Activated CD4-positive, alpha-beta T cell treated with anti-CD3 and anti-CD28 coated beads, Interleukin-2, amount 50 U/mL, for 4 hours (primary cell): ENCODE measurements around the gene KLF11.

Experiments used
- DNase-seq, 2 experiments: peaks; one replicate each; pipeline ENCODE4 v3.0.0-alpha.2; 2020

Gene KLF11

GRCh38 chr2:10043906-10044601 is 704 bp downstream of the KLF11 start:
- peak; percentile 82 to 85 for DNase-seq

DNA sequence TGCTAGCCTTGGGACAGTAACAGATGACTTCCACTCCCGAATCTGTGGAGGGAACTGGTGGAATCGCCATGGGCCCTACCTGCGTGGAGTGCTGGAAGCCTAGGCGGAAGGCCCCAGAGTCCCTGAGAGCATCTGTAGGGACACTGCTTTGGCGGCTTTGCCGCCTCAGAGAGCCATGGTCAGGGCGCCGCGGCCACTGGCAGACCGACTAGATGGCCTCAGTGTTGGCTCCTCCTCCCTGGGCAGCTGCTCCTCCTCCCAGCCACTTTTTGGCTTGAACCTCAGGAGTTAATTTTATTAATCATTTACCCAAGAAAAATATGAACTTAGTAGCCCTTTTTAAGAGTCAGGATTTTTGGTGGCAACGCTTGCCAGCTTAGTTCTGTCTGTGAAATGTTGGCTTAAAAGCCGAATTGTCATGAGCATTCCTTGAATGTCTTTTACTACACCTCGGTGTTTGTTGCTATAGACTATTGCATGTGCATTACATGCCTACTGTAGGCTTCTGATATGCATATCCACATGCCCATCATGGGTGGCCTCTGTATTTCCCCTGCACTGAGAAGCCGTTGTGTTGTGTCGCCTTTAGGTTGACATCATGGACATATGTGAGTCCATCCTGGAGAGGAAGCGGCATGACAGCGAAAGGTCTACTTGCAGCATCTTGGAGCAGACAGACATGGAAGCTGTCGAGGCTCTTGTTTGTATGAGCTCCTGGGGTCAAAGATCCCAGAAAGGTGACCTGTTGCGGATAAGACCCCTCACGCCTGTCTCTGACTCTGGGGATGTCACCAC is 2.4 kb downstream of the KLF11 start:
- no peak for DNase-seq

DNA sequence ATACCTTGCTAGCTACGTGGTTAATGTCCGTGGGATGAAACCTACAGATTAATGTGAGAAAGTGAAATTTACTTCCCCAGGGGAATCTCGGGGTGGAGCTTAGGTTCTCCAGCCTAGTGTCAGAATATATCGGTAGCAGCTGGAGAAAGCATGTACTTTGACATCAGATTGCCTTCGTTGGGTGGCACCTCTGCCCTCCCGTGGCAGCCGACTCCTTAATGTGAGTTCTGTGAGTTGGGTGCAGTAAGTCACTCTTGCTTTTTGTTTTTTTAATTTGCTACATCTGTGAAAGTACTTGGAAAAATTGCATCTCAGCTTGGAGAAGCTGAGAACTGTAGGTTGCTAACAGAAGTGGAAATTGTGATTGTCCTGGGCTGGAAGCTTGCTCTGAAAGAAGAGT is 3.6 kb downstream of the KLF11 start:
- DNase-seq: no peak

DNA sequence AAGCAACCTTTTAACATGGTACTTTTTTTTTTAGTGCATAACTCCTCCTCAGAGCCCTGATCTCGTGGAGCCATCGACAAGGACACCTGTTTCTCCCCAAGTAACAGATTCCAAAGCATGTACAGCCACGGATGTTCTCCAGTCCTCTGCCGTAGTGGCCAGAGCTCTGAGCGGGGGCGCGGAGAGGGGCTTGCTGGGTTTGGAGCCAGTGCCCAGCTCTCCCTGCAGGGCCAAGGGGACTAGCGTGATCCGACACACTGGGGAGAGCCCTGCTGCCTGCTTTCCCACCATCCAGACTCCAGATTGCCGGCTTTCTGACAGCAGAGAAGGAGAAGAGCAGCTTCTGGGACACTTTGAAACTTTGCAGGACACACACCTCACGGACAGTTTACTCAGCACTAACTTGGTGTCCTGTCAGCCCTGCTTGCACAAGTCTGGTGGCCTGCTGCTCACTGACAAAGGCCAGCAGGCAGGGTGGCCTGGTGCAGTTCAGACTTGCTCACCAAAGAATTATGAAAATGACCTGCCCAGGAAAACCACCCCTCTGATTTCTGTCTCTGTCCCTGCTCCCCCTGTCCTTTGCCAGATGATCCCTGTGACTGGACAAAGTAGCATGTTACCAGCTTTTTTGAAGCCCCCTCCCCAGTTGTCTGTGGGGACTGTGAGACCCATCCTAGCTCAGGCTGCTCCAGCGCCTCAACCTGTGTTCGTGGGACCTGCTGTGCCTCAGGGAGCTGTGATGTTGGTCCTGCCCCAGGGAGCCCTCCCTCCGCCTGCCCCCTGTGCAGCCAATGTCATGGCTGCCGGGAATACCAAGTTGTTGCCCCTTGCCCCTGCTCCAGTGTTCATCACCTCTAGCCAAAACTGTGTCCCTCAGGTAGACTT is 4.5 kb downstream of the KLF11 start:
- DNase-seq: no peak

- DNase-seq: no peak
Observed at GRCh38 chr2:10048501-10049171, 5.3 kb downstream of the KLF11 start.

GRCh38 chr2:10052216-10052615 is 8.9 kb downstream of the KLF11 start:
- DNase-seq: no peak

DNA sequence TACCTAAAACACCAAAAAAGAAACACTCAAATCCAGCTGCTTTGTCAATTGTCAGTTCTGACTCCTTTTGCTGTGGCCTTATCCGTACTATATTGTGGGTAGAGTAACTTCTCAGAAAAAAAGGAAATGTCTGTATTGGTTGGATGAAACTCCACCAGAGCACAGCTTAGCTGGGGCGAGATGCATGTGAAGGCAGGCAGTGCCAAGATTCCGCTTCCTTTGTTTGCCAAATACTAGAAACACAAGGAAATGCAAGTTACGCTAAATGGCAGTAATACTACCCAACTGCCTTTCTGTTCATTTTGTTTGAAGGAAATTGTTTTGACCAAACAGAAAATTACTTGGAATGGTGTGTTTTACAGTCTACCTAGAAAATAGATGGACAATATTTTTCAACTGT is 10.0 kb downstream of the KLF11 start:
- no peak for DNase-seq

- DNase-seq: no peak
Observed at GRCh38 chr2:10054424-10054823, 11.1 kb downstream of the KLF11 start.

- no peak for DNase-seq
Observed at GRCh38 chr2:10054976-10055375, 11.6 kb downstream of the KLF11 start.

GRCh38 chr2:10056439-10056838 is 13.1 kb downstream of the KLF11 start:
- DNase-seq: no peak

GRCh38 chr2:10057231-10058107 is 14.1 kb downstream of the KLF11 start:
- DNase-seq: no peak

DNA sequence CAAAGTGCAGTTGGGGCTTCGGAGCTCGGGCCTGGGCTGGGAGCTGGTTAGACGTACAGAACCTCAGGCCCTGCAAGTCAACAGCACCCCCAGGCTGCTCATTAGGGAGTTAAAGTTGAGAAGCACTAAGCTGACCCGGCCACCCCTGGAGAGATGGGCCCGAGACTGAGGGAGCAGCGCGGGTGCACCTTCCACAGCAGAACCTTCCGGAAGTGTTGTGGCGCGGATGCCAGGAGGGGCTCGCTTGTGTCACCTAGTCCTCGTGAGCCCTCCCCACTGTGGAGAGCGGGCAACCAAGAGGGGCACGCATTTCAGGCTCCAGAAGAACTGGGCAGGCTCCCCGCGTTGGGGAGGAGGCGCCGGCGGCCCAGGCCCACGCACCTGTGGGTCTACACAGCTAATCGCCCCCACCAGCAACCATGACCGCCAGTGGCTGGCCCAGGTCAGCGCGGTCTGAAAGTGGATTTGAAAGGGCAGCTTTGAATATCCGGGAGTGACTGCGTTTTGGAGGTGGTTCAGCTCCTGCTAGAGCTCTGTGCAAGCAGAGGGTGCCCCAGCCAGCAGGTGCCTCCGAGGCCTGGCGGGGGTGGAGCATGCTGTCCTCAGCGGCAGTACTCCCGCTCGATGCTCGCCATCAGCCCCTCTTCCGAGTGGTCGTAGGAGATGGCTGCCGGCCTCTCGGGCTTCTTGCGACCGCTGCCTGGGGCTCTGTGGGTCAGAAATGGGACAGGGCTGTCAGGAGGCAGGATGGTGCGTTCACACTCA is 15.1 kb downstream of the KLF11 start:
- DNase-seq: no peak

DNA sequence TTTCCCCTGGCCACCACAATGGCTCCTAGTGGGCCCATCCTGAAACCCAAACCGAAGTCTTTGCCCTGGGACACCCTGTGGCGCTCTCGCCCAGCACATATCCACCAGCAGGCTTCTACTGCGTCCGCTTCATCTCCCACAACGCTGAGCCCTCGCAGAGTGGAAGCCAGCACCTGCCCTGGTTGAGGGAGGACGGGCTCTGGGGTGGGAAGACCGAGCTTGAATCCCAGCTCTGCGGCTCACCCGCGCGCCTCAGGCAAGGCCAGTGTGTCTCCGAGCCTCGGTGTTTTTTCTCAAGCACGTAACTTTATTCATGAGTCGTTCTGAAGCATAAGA is 15.6 kb downstream of the KLF11 start:
- DNase-seq: no peak

DNA sequence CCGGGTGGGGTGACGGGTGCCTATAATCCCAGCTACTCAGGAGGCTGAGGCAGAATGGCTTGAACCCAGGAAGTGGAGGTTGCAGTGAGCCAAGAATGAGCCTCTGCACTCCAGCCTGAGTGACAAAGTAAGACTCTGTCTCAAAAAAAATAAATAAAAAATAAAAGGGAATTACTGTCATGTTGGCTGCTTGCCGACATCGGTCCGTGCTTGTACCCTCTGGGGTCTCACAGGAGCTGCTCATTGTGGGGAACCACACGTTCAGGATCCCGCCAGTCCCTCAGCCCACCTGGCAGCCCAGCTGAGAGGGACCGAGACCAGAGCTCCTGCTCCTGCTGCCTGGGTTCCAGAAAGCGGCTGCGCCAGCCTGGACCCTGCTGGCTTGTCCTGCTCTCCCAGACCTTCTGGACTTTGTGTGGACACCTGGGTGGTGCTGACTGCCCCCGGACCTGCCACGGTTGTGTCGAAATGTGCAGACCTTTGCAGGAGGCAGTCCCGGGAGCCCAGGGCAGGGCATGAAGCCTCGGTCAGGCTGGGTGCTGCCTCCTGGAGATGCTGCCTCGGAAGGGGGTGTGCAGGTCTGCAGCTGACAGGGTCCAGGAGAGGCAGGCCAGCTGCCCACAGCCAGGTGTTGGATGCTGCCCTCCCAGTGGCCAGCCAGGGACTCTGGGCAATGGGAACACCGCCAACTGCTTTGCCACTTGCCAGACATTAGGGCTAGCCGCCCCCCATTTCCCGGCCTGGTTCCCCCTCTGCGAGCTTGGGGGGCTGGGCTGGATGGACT is 16.4 kb downstream of the KLF11 start:
- DNase-seq: no peak

DNA sequence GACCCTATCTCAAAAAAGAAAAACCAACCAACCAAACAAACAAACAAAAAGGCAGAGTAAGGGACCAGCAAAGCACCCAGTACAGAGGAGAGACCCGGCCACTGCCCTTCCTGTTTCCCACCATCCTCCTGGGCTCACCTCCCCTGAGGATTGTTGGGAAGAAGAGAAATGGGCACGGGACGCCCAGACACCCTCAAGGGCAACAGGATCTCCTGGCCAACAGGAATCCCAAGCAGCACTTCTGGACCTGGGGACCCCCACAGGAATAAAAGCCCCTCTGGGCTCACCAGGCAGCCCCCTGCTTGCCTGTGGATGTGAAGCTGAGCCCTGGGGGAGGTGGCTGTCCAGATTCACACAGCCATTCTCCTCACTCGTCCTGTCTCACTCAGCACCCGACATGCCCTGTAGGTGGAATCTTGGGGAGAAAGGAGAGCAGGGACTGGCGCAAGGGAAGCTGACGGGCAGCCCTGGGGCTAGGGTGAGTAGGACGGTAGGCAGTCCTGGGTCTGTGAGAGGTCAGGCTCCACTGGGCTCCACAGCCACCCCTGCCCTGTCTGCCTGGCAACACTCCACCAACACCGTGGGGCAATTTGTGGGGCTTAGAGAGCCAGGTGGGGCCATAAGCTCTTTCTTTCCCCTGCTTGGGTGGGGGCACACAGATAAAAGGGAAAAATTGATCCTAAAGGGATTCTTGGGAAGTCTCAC is 18.0 kb downstream of the KLF11 start:
- no peak for DNase-seq

- DNase-seq: no peak
Observed at GRCh38 chr2:10062931-10063365, 19.6 kb downstream of the KLF11 start.

DNA sequence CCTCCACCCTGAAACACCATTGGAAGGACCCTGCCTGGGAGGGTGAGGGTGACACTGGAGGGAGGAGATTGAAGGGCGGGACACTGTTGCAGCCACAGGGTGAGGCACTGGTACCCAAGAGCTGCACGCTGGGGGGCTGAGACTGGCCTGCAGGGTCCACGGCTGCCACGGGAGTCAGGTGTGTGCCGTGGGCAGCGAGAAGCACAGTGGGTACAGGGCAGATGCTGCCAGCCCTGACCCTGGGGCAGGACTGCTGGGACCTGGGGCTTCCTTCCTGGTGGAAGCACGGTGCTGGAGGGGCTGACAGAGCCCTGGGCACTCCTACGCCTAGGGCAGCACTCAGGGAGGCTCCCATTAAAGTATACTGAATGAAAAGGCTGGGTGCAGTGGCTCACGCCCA is 20.2 kb downstream of the KLF11 start:
- DNase-seq: no peak

DNA sequence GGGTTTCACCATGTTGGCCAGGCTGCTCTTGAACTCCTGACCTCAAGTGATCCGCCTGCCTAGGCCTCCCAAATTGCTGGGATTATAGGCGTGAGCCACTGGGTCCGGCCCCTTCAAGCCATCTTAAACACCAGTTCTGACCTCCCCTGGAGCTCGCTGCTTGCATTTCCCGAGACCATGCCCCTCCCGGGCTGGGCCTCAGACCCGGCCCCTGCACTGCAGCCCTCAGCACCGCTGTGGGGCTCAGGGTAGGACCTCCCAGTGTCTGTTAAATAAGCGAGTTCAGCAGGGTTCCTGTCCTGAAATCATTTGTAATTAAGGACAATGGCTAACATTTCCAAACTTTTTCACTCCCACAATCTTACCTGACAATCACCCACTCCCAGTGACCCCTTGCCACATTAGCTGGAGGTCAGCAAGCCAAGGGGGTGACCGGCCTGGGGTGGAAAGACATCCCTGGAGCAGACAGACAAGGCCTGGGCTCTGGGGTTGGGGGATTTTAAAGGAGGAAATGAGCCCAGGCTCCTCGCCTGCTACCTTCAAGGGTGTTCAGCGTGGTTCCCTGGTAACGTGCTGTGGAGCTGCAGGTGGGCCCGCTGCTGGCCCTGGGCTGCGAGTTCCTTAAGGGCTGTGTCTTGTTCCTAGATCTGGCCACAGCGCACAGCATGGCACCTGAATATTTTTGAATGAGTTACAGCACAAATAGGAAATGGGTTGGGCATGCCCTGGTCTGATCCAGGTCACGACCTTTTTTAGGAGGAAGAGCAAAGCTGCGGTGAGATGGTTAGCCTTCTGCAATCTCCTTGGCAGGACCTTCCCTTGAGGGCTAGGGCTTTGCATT is 21.8 kb downstream of the KLF11 start:
- no peak for DNase-seq

- DNase-seq: no peak
Observed at GRCh38 chr2:10065773-10066055, 22.4 kb downstream of the KLF11 start.
